Activated T-helper 1 cell treated with anti-CD3 and anti-CD28 coated beads, Interleukin-12 subunit alpha, Interleukin-12 subunit beta, Interleukin-2, Interleukin-4 antibody, amounts not matched to agents 30 ng/mL and 10 ng/mL and 1 ng/mL, durations not matched to agents 14 hours and 24 hours and 36 hours (primary cell): Measurements from ENCODE around the gene WASHC4. TPM values are rescaled to one million over a fixed set of nuclear protein-coding genes. Genes with fewer than 3 reads are reported as not detected.

Experiments
- DNase-seq: peaks from one replicate; pipeline ENCODE4 v3.0.0; 2021; ENCODE audit warnings: low spot score
- H3K27ac Mint-ChIP-seq: one replicate; pipeline ENCODE4 v1.8.0; 2021; ENCODE audit warnings: mild to moderate bottlenecking, mixed read lengths
- H3K27me3 Mint-ChIP-seq: one replicate; pipeline ENCODE4 v1.8.0; 2022; ENCODE audit warnings: mild to moderate bottlenecking, moderate library complexity, mixed read lengths; ENCODE audit not compliant: insufficient read depth
- H3K36me3 Mint-ChIP-seq: one replicate; pipeline ENCODE4 v1.8.0; 2021; ENCODE audit warnings: low read depth, mixed read lengths
- H3K4me1 Mint-ChIP-seq: one replicate; pipeline ENCODE4 v1.8.0; 2021; ENCODE audit warnings: low read depth, mixed read lengths
- H3K4me3 Mint-ChIP-seq: one replicate; pipeline ENCODE4 v1.8.0; 2021; ENCODE audit warnings: mild to moderate bottlenecking, moderate library complexity, mixed read lengths
- H3K9me3 Mint-ChIP-seq: one replicate; pipeline ENCODE4 v1.8.0; 2021; ENCODE audit warnings: mixed read lengths
- intact Hi-C: fragments of 100-400 bp; cut with micrococcal nuclease; formaldehyde crosslinking; loops from one replicate; pipeline ENCODE4 v1.15.1; 2024
- total RNA-seq: library from RNA; stranded (reverse); gene quantifications from 2 replicates; pipeline ENCODE4 v1.2.3, GENCODE V29; 2022

Gene WASHC4
- total RNA-seq, 1 donor from 2014 or later, result 34.5 TPM

GRCh38 chr12:105100207-105100985, 7.1 kb upstream of the WASHC4 start:
- H3K4me3 Mint-ChIP-seq, result no peak overlapping the region
- no peak for DNase-seq
- H3K9me3 Mint-ChIP-seq, result peaks cover 20% of the 10 kb centered on the region
- H3K4me1 Mint-ChIP-seq, result no peaks in the 10 kb centered on the region
- intact Hi-C loops, result loop anchor here (10.0 kb wide), 1 partner anchor 1994 kb away; the partner anchor contains the start of gene CRY1
- peaks cover 45% of the 10 kb centered on the region for H3K27me3 Mint-ChIP-seq
- no peak overlapping the region for H3K27ac Mint-ChIP-seq
- H3K36me3 Mint-ChIP-seq, result peaks cover 1% of the 10 kb centered on the region

- Mint-ChIP-seq H3K4me3 (no peak overlapping the region), H3K9me3 (peaks cover 16% of the 10 kb centered on the region), H3K4me1 (no peaks in the 10 kb centered on the region), H3K36me3 (peaks cover 1% of the 10 kb centered on the region), H3K27me3 (peaks cover 47% of the 10 kb centered on the region), H3K27ac (no peak overlapping the region)
- intact Hi-C loops, result loop anchor here (10.0 kb wide), 1 partner anchor 1994 kb away; the partner anchor contains the start of gene CRY1
- DNase-seq, result no peak
Measured at GRCh38 chr12:105100998-105101397, 6.5 kb upstream of the WASHC4 start.

GRCh38 chr12:105102673-105103072, 4.9 kb upstream of the WASHC4 start:
- Mint-ChIP-seq H3K27me3 (peaks cover 54% of the 10 kb centered on the region), H3K27ac (no peak overlapping the region), H3K4me3 (no peak overlapping the region), H3K36me3 (peaks cover 1% of the 10 kb centered on the region), H3K4me1 (peaks cover 12% of the 10 kb centered on the region), H3K9me3 (peaks cover 5% of the 10 kb centered on the region)
- no peak for DNase-seq
- intact Hi-C loops, result loop anchor here (10.0 kb wide), 1 partner anchor 1992 kb away; the partner anchor contains the start of gene CRY1

- H3K4me3 Mint-ChIP-seq, result no peak overlapping the region
- H3K9me3 Mint-ChIP-seq, result peaks cover 5% of the 10 kb centered on the region
- intact Hi-C loops, result loop anchor here (5.0 to 10.0 kb wide), 5 partner anchors 722 to 1990 kb away; partner anchors contain the start of genes C12orf42, CRY1, HCFC2 and TCP11L2
Measured at GRCh38 chr12:105104762-105105161, 2.8 kb upstream of the WASHC4 start.

GRCh38 chr12:105106621-105107020, 910 bp upstream of the WASHC4 start:
- Mint-ChIP-seq H3K36me3 (peaks cover 5% of the 10 kb centered on the region), H3K27ac (no peak overlapping the region), H3K4me3 (peak overlapping the region; percentile 95), H3K27me3 (peaks cover 29% of the 10 kb centered on the region), H3K9me3 (peaks cover 5% of the 10 kb centered on the region), H3K4me1 (peaks cover 33% of the 10 kb centered on the region)
- no peak for DNase-seq
- intact Hi-C loops, result loop anchor here (1.0 to 10.0 kb wide), 17 partner anchors 22 to 1988 kb away; partner anchors contain the start of genes ALDH1L2, C12orf42, C12orf75 and CHST11

More at GRCh38 chr12:105104762-105105161, 2.8 kb upstream of the WASHC4 start:
- peaks cover 28% of the 10 kb centered on the region for H3K4me1 Mint-ChIP-seq
- peaks cover 34% of the 10 kb centered on the region for H3K27me3 Mint-ChIP-seq
- no peak overlapping the region for H3K27ac Mint-ChIP-seq
- DNase-seq, result no peak
- peaks cover under 1% of the 10 kb centered on the region for H3K36me3 Mint-ChIP-seq

GRCh38 chr12:105107171-105107493, 399 bp upstream of the WASHC4 start:
- H3K4me1 Mint-ChIP-seq, result peaks cover 38% of the 10 kb centered on the region
- no peak for DNase-seq
- H3K36me3 Mint-ChIP-seq, result peaks cover 8% of the 10 kb centered on the region
- intact Hi-C loops, result loop anchor here (1.0 to 10.0 kb wide), 17 partner anchors 23 to 1988 kb away; partner anchors contain the start of genes ALDH1L2, C12orf42, C12orf75 and CHST11
- peaks cover 5% of the 10 kb centered on the region for H3K9me3 Mint-ChIP-seq
- H3K4me3 Mint-ChIP-seq, result peak overlapping the region; percentile 95
- peak overlapping the region; percentile 94 for H3K27ac Mint-ChIP-seq
- peaks cover 27% of the 10 kb centered on the region for H3K27me3 Mint-ChIP-seq

GRCh38 chr12:105109465-105110212, 2.1 kb downstream of the WASHC4 start:
- H3K4me1 Mint-ChIP-seq, result peaks cover 55% of the 10 kb centered on the region
- peak overlapping the region; percentile 95 for H3K4me3 Mint-ChIP-seq
- intact Hi-C loops, result loop anchor here (2.0 to 10.0 kb wide), 7 partner anchors 125 to 1985 kb away; partner anchors contain the start of genes C12orf42, CRY1, HCFC2 and TCP11L2
- no peak for DNase-seq
- H3K27ac Mint-ChIP-seq, result peak overlapping the region; percentile 67
- peaks cover 4% of the 10 kb centered on the region for H3K9me3 Mint-ChIP-seq
- peaks cover 13% of the 10 kb centered on the region for H3K27me3 Mint-ChIP-seq
- peaks cover 26% of the 10 kb centered on the region for H3K36me3 Mint-ChIP-seq

- intact Hi-C loops, result no loop called here
- no peaks in the 10 kb centered on the region for H3K9me3 Mint-ChIP-seq
- peaks cover 30% of the 10 kb centered on the region for H3K36me3 Mint-ChIP-seq
- H3K4me1 Mint-ChIP-seq, result peaks cover 59% of the 10 kb centered on the region
- H3K27ac Mint-ChIP-seq, result no peak overlapping the region
- no peak overlapping the region for H3K4me3 Mint-ChIP-seq
- DNase-seq, result no peak
- H3K27me3 Mint-ChIP-seq, result peaks cover 10% of the 10 kb centered on the region
Measured at GRCh38 chr12:105110851-105111250, 3.3 kb downstream of the WASHC4 start.

- no peak overlapping the region for H3K27ac Mint-ChIP-seq
- intact Hi-C loops, result no loop called here
- H3K36me3 Mint-ChIP-seq, result peaks cover 39% of the 10 kb centered on the region
- H3K9me3 Mint-ChIP-seq, result no peaks in the 10 kb centered on the region
- H3K4me3 Mint-ChIP-seq, result no peak overlapping the region
- no peak for DNase-seq
- peaks cover 47% of the 10 kb centered on the region for H3K4me1 Mint-ChIP-seq
- no peaks in the 10 kb centered on the region for H3K27me3 Mint-ChIP-seq
Measured at GRCh38 chr12:105113094-105113493, 5.6 kb downstream of the WASHC4 start.

- H3K9me3 Mint-ChIP-seq, result no peaks in the 10 kb centered on the region
- H3K27me3 Mint-ChIP-seq, result no peaks in the 10 kb centered on the region
- H3K4me3 Mint-ChIP-seq, result no peak overlapping the region
- peaks cover 58% of the 10 kb centered on the region for H3K36me3 Mint-ChIP-seq
- intact Hi-C loops, result no loop called here
- no peak for DNase-seq
- H3K4me1 Mint-ChIP-seq, result peaks cover 22% of the 10 kb centered on the region
- no peak overlapping the region for H3K27ac Mint-ChIP-seq
Measured at GRCh38 chr12:105116969-105117368, 9.4 kb downstream of the WASHC4 start.

GRCh38 chr12:105120551-105120950, 13.0 kb downstream of the WASHC4 start:
- Mint-ChIP-seq H3K9me3 (no peaks in the 10 kb centered on the region), H3K27me3 (no peaks in the 10 kb centered on the region), H3K4me3 (no peak overlapping the region), H3K36me3 (peaks cover 46% of the 10 kb centered on the region), H3K4me1 (no peaks in the 10 kb centered on the region), H3K27ac (no peak overlapping the region)
- DNase-seq, result no peak
- intact Hi-C loops, result loop anchor here (10.0 kb wide), 1 partner anchor 264 kb away; no protein-coding TSS in a partner anchor

GRCh38 chr12:105138248-105138647, 30.7 kb downstream of the WASHC4 start:
- Mint-ChIP-seq H3K4me1 (peaks cover 9% of the 10 kb centered on the region), H3K27ac (no peak overlapping the region), H3K27me3 (no peaks in the 10 kb centered on the region), H3K9me3 (no peaks in the 10 kb centered on the region), H3K36me3 (peaks cover 46% of the 10 kb centered on the region), H3K4me3 (no peak overlapping the region)
- intact Hi-C loops, result no loop called here
- no peak for DNase-seq
